GM12873 (cell line): ENCODE data around the gene BPI.

ENCODE experiments used
- TF ChIP-seq, protein P1 (sequence below): IDR thresholded peaks from 2 replicates; pipeline ENCODE4 v1.5.1; 2012; ENCODE audit warnings: low read depth, mild to moderate bottlenecking, moderate library complexity, low read length, control low read depth; ENCODE audit not compliant: insufficient read depth; ENCODE audit errors: missing control alignments

BPI gene

DNA sequence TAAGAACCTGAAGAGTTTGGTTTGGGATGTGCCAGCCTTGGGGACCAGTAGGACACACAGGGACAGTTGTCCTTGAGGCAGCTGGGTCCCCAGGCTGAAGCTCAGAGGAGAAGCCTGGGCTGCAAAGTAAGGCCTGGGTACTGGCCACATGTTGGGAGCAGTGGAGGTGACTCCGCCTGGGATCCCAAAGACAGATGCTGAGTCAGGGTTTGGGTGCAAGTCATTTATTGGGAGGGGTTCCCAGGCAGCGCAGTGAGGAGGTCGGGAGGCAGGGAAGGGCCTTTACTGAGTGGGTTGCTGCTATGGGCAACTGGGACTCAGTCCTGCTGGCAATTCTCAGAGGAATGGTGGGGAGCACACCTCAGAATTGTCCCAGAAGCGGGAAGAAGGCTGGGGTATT lies 12.4 kb downstream of the BPI start:
- TF ChIP-seq, protein P1, sequence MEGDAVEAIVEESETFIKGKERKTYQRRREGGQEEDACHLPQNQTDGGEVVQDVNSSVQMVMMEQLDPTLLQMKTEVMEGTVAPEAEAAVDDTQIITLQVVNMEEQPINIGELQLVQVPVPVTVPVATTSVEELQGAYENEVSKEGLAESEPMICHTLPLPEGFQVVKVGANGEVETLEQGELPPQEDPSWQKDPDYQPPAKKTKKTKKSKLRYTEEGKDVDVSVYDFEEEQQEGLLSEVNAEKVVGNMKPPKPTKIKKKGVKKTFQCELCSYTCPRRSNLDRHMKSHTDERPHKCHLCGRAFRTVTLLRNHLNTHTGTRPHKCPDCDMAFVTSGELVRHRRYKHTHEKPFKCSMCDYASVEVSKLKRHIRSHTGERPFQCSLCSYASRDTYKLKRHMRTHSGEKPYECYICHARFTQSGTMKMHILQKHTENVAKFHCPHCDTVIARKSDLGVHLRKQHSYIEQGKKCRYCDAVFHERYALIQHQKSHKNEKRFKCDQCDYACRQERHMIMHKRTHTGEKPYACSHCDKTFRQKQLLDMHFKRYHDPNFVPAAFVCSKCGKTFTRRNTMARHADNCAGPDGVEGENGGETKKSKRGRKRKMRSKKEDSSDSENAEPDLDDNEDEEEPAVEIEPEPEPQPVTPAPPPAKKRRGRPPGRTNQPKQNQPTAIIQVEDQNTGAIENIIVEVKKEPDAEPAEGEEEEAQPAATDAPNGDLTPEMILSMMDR, result no peak

DNA sequence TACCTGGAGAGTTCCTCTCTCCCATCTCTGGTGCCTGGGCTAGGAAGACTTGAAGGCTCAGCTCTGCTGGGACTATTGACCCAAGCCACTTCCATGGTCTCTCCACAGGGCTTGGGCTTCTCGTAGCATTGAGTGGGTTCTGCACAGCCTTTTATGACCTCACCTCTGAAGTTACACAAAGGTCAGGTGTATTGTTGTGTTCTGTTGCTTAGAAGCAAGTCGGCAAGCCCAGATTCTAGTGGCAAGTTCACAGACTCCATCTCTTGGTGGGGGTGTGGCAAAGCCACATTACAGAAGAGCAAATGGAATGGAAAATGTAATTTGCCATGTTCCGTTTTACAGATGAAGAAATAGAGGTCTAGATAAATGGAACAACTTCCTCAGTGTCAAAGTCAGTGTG lies 13.5 kb downstream of the BPI start:
- TF ChIP-seq, protein P1, result no peak

DNA sequence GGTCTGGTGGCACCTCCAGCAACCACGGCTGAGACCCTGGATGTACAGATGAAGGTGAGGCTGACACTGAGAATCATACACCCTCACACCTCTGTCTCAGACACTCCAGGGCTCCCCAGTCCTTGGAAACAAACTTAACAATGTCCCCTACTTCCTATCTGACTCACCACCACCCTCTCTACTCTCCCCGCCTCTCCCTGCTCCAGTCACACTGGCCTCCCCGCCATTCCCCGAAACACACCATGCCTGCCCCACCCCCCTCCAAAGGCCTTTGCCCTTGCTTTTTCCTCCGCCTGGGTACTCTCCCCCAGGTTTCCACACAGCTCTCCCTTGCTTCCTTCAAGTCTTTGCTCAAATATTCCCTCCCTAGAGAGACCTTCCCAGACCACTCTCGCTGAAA lies 16.3 kb downstream of the BPI start:
- TF ChIP-seq, protein P1, result no peak

DNA sequence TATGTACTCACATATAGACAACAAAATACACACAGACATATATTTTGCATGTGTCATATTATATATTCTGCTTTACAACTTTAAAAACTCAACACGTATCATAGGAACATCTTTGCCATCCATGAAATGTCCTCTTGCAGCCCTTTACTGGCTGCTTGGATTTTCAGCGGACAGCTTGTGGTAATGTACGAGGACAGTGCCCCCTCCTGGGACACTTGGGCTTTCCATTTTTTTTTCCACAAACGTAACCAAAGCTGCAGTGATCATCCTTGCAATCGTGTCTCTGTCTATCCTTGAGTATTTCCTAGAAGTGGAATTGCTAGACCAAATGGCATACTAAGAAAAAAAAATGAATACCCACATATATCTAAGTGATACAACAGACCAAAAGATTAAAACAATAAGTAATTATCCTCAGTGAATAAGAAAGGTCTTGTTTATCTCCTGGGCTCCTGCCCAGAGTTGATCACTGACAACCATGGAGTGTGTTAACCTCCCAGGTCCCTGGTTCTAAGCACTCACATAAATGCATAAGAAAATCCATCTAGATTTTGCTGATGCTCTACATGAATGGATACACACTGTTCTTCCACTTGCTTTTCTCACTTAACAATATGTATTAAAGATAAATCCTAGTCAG lies 18.1 kb downstream of the BPI start:
- TF ChIP-seq, protein P1, result peak; percentile 54

DNA sequence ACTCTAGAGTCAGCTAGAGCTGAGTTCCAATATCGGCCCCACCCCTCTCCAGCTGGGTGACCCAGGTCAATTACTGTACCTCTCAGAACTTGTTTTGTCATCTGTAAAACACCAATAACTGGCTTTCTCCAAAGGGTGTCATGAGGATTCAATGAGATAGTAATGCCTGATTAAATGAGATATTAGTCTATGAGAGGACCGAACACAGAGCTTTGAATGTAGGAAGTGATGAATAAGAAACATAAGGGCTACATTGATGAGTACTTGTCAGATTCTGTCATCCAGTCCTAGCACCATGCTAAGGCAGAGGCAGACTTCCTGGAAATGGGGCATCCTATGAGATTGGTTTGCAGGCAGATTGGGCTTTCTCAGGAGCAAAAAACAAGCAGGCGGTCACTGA lies 20.2 kb downstream of the BPI start:
- TF ChIP-seq, protein P1, result no peak

DNA sequence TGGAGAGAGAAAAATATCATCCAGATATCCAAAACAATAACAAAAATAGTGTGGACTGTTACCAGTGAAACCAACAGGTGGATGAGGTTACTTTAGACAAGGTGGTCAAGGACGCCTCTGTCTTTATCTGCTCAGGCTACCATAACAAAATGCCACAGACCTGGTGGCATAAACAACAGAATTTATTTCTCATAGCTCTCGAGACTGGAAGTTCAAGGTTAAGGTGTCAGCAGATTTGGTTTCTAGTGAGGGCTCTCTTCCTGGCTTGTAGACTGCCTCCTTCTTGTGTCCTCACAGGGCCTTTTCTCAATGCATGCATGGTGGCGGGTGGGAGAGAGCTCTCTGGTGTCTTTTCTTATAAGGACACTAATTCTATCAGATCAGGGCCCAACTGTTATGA lies 21.2 kb downstream of the BPI start:
- TF ChIP-seq, protein P1, result no peak

DNA sequence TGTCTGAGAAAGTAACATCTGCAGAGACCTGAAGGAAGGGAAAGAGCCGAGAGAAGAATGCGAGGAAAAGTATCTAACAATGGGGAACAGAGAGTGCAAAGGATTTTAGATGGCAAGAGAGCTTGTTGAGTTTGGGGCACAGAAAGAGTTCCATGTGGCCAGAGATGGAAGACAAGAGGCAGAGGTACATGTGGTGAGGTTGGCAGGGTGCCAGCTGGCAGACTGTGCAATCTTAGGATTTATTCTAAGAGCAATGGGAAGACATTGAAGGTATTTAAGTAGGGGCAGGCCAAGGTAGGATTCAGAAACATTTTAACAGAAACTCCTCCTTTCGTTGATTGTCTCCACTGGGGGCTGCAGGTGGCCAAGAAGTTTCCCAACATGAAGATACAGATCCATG lies 21.9 kb downstream of the BPI start:
- TF ChIP-seq, protein P1, result no peak
